OCI-LY1 (cell line): ENCODE measurements around the gene TNS1.

ENCODE experiments used
- H2AFZ ChIP-seq: fragments of 200-600 bp; sonication (generic), shearing (Covaris generic); 2 replicates; pipeline ENCODE4 v1.6.0; 2014; ENCODE audit warnings: antibody characterized with exemption, mild to moderate bottlenecking, low read length
- H3F3A ChIP-seq: fragments of 200-600 bp; sonication (generic), shearing (Covaris generic); 2 replicates; pipeline ENCODE4 v1.6.0; 2014; ENCODE audit warnings: mild to moderate bottlenecking, antibody characterized with exemption, low read length, moderate library complexity; ENCODE audit not compliant: insufficient read depth
- H3K27ac ChIP-seq: fragments of 200-600 bp; sonication (generic); 2 replicates; pipeline ENCODE4 v1.5.1; 2014; ENCODE audit warnings: low read length, mixed run types, mild to moderate bottlenecking, low read depth; ENCODE audit not compliant: poor library complexity, severe bottlenecking
- H3K27me3 ChIP-seq: fragments of 200-600 bp; sonication (generic); 2 replicates; pipeline ENCODE4 v1.6.0; 2014; ENCODE audit warnings: antibody characterized with exemption, mild to moderate bottlenecking, low read length, moderate library complexity; ENCODE audit not compliant: insufficient read depth
- H3K36me3 ChIP-seq: fragments of 200-600 bp; sonication (generic); 2 replicates; pipeline ENCODE4 v1.6.1; 2014; ENCODE audit warnings: mild to moderate bottlenecking, antibody characterized with exemption, low read length, moderate library complexity, mixed read lengths; ENCODE audit not compliant: insufficient read depth
- H3K4me1 ChIP-seq: fragments of 200-600 bp; sonication (generic); 2 replicates; pipeline ENCODE4 v1.5.1; 2014; ENCODE audit warnings: mild to moderate bottlenecking, low read length, moderate library complexity; ENCODE audit not compliant: insufficient read depth, severe bottlenecking
- H3K4me2 ChIP-seq: fragments of 200-600 bp; sonication (generic), shearing (Covaris generic); 2 replicates; pipeline ENCODE4 v1.6.1; 2014; ENCODE audit warnings: low read length
- H3K4me3 ChIP-seq: fragments of 200-600 bp; sonication (generic); 2 replicates; pipeline ENCODE4 v1.5.1; 2014; ENCODE audit warnings: low read length, low read depth, mild to moderate bottlenecking, mixed read lengths; ENCODE audit not compliant: poor library complexity, severe bottlenecking
- H3K79me2 ChIP-seq: fragments of 200-600 bp; shearing (Covaris generic); 2 replicates; pipeline ENCODE4 v1.6.1; 2016; ENCODE audit warnings: mixed run types, low read length, mixed read lengths; ENCODE audit not compliant: insufficient read depth
- H3K9ac ChIP-seq: fragments of 200-600 bp; sonication (generic), shearing (Covaris generic); 2 replicates; pipeline ENCODE4 v1.6.1; 2014; ENCODE audit warnings: mild to moderate bottlenecking, low read length, mixed read lengths
- H3K9me2 ChIP-seq: fragments of 200-600 bp; sonication (generic), shearing (Covaris generic); 2 replicates; pipeline ENCODE4 v1.6.1; 2014; ENCODE audit warnings: low read depth, mild to moderate bottlenecking, low read length, mixed read lengths
- H3K9me3 ChIP-seq: fragments of 200-600 bp; shearing (Covaris generic); 2 replicates; pipeline ENCODE4 v1.6.1; 2014; ENCODE audit warnings: low read length, mixed read lengths
- H4K20me1 ChIP-seq: fragments of 200-600 bp; sonication (generic), shearing (Covaris generic); 2 replicates; pipeline ENCODE4 v1.6.0; 2016; ENCODE audit warnings: mild to moderate bottlenecking, low read length; ENCODE audit not compliant: insufficient read depth
- EZH2 ChIP-seq: fragments of 200-600 bp; sonication (generic), shearing (Covaris generic); IDR thresholded peaks from 2 replicates; pipeline ENCODE4 v1.8.0; 2017; ENCODE audit warnings: borderline replicate concordance, mixed run types, mild to moderate bottlenecking, antibody characterized with exemption, low read length, moderate library complexity, mixed read lengths
- TF ChIP-seq, protein P1 (sequence below): fragments of 200-600 bp; sonication (generic), shearing (Covaris generic); IDR thresholded peaks from 2 replicates; pipeline ENCODE4 v1.5.1; 2017; ENCODE audit warnings: mild to moderate bottlenecking, antibody characterized with exemption, low read length, moderate library complexity, mixed read lengths

TNS1 gene

GRCh38 chr2:217978536-217979150 is 24.2 kb downstream of the TNS1 start:
- no peaks in the 10 kb centered on the region for H3K9me3 ChIP-seq
- H3K79me2 ChIP-seq, result no peaks in the 10 kb centered on the region
- no peaks in the 10 kb centered on the region for H4K20me1 ChIP-seq
- H2AFZ ChIP-seq, result no peak overlapping the region
- H3K9me2 ChIP-seq, result no peaks in the 10 kb centered on the region
- no peaks in the 10 kb centered on the region for H3K4me1 ChIP-seq
- peaks cover 5% of the 10 kb centered on the region; the same call in 1 of the 2 replicates for H3K27me3 ChIP-seq
- H3K36me3 ChIP-seq, result no peaks in the 10 kb centered on the region
- no peak overlapping the region for H3K4me2 ChIP-seq
- no peak overlapping the region for H3K4me3 ChIP-seq
- no peaks in the 10 kb centered on the region for H3F3A ChIP-seq
- TF ChIP-seq, protein P1, sequence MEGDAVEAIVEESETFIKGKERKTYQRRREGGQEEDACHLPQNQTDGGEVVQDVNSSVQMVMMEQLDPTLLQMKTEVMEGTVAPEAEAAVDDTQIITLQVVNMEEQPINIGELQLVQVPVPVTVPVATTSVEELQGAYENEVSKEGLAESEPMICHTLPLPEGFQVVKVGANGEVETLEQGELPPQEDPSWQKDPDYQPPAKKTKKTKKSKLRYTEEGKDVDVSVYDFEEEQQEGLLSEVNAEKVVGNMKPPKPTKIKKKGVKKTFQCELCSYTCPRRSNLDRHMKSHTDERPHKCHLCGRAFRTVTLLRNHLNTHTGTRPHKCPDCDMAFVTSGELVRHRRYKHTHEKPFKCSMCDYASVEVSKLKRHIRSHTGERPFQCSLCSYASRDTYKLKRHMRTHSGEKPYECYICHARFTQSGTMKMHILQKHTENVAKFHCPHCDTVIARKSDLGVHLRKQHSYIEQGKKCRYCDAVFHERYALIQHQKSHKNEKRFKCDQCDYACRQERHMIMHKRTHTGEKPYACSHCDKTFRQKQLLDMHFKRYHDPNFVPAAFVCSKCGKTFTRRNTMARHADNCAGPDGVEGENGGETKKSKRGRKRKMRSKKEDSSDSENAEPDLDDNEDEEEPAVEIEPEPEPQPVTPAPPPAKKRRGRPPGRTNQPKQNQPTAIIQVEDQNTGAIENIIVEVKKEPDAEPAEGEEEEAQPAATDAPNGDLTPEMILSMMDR, result no peak
- no peak for TF ChIP-seq EZH2
- no peak overlapping the region for H3K9ac ChIP-seq
- no peak overlapping the region for H3K27ac ChIP-seq

DNA sequence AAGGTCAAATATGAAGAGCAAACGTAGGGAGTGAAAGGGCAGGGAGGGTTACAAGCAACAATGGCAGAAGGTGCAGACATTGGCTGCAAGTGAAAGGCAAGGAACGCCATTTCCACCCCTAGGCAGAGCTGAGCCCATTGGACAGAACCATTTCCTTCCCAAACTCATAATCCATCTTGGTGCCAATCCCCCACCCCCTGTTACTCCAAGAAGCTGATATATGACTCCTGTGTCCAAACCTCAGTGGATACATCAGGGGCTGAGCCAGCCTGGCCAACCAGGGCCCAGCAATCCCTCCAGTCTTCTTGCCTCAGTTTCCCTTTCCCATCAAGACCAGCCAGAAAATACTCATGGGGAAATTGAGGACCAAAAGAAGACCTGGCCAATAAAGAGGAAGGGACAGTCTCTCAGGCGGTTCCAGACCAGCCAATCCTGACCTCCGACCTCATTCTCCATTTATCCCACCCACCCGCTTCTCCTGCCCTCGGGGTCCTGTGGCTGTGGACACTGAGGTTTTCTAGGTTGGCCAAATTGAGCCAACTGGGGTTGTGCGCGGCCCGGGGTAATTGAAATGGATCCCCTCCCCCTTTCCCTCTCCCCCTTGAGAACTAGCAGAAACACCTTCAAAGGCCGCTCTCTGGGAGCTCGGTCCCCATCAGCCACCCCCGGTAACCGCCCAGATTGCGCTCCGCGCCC is 24.8 kb downstream of the TNS1 start:
- Histone ChIP-seq H3F3A (no peaks in the 10 kb centered on the region), H3K79me2 (no peaks in the 10 kb centered on the region), H3K9me3 (no peaks in the 10 kb centered on the region), H3K9me2 (no peaks in the 10 kb centered on the region), H4K20me1 (no peaks in the 10 kb centered on the region), H3K4me2 (no peak overlapping the region), H3K27ac (no peak overlapping the region), H3K4me3 (no peak overlapping the region), H3K36me3 (no peaks in the 10 kb centered on the region), H2AFZ (no peak overlapping the region), H3K4me1 (no peaks in the 10 kb centered on the region), H3K9ac (no peak overlapping the region), H3K27me3 (no peaks in the 10 kb centered on the region; the same call in 1 of the 2 replicates)
- TF ChIP-seq EZH2, result no peak
- TF ChIP-seq, protein P1, result no peak

- H2AFZ ChIP-seq, result no peak overlapping the region
- no peaks in the 10 kb centered on the region for H3K79me2 ChIP-seq
- H3K27ac ChIP-seq, result no peak overlapping the region
- H3K9me2 ChIP-seq, result no peaks in the 10 kb centered on the region
- H3K36me3 ChIP-seq, result no peaks in the 10 kb centered on the region
- H3K4me1 ChIP-seq, result no peaks in the 10 kb centered on the region
- TF ChIP-seq EZH2, result no peak
- TF ChIP-seq, protein P1, result no peak
- no peaks in the 10 kb centered on the region for H4K20me1 ChIP-seq
- no peaks in the 10 kb centered on the region for H3K9me3 ChIP-seq
- H3K9ac ChIP-seq, result no peak overlapping the region
- no peaks in the 10 kb centered on the region for H3K27me3 ChIP-seq
- H3K4me2 ChIP-seq, result no peak overlapping the region
- H3F3A ChIP-seq, result no peaks in the 10 kb centered on the region
- no peak overlapping the region for H3K4me3 ChIP-seq
Observed at GRCh38 chr2:217976301-217976700, 26.5 kb downstream of the TNS1 start.
